GM12892 (cell line): ENCODE measurements around the gene PLA2G2D.

Experiments used
- POLR2A ChIP-seq: IDR thresholded peaks from 2 replicates; pipeline ENCODE4 v1.6.1; 2011; ENCODE audit warnings: low read depth, low read length, control low read depth
- TAF1 ChIP-seq: IDR thresholded peaks from 2 replicates; pipeline ENCODE4 v1.6.1; 2011; ENCODE audit warnings: low read depth, mild to moderate bottlenecking, control low read depth, low read length, borderline replicate concordance

DNA sequence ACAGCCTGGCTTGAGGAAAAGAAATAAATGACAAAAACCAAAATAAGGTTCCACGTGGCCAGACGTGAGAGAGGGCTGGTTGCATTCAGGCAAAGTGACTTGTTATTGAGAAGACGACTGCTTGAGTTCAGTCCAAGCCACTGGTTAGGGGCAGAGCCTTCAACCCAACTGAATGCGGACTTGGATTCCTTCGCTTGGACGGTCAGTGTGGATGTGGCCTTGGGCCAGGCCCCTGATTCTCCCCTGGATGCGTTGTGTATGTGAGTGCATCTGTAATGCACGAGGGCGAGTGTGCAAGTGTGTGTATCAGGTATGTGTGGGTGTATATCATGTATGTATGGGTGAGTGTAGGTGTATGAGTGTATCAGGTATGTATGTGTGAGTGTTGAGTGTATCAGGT is 21.7 kb upstream of the PLA2G2D start:
- TF ChIP-seq POLR2A (no peak), TAF1 (no peak)
